ENCODE results near the gene RBMY1F.
"Not testable (repeated sequence)": the region's sequence is repeated elsewhere in the genome, so short reads cannot be mapped to it uniquely, and the experiment has no call there.

DNA sequence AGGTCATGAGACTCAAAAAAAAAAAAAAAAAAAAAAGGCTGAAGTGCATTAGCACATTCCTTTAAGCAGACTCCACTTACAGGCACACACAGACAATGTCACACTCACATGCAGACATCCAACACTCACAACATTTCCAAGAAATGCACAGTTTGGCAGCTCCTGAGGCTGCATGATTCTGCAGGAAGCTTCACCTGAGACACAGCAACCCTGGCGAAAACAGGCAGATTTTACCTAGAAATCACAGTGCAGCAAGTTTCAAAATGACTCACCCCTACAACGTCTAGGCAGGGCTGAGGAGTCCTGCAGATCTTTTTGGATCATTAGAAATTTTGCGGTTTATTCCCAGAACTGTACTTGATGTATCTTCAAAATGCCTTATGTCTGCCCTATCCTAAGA, 48.0 kb downstream of the RBMY1F start:
- TF ChIP-seq, protein P1, sequence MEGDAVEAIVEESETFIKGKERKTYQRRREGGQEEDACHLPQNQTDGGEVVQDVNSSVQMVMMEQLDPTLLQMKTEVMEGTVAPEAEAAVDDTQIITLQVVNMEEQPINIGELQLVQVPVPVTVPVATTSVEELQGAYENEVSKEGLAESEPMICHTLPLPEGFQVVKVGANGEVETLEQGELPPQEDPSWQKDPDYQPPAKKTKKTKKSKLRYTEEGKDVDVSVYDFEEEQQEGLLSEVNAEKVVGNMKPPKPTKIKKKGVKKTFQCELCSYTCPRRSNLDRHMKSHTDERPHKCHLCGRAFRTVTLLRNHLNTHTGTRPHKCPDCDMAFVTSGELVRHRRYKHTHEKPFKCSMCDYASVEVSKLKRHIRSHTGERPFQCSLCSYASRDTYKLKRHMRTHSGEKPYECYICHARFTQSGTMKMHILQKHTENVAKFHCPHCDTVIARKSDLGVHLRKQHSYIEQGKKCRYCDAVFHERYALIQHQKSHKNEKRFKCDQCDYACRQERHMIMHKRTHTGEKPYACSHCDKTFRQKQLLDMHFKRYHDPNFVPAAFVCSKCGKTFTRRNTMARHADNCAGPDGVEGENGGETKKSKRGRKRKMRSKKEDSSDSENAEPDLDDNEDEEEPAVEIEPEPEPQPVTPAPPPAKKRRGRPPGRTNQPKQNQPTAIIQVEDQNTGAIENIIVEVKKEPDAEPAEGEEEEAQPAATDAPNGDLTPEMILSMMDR (IDR thresholded peaks at IDR 0.05; ENCODE audit: low read length): not testable (repeated sequence)
- not testable (repeated sequence) for TF ChIP-seq EZH2 (IDR thresholded peaks at IDR 0.05; ENCODE audit: borderline replicate concordance, low read length)

All from OCI-LY1 (cell line).